Measurements from ENCODE around the gene TOR3A. TPM values are rescaled to one million over a fixed set of nuclear protein-coding genes. Genes with fewer than 3 reads are reported as not detected.

Gene TOR3A
- total RNA-seq, 3 donors from 2014 or later, result 22.8 to 28.1 (median 25.3) TPM

DNA sequence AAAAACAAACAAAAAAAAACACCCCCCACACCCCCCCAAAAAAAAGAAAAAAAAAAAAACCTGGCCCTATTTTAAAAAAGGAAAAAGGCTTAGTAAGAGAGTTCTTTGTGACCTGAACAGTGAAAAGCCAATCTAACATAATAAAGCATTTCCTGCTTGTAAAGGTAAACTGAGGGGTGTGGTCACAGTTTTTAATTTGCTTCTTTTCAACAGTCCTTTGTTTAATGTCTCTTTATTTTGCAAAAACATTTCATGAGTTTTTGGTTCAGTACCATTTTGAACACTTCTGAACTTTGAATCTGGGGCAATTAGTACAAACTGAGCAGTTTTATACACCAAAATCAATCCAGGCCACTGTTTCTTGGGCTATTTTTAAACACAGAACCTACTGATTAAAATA is 37.6 kb downstream of the TOR3A start:
- DNase-seq, result no peak
- Histone ChIP-seq H3K9me3 (no peaks in the 10 kb centered on the region), H3K4me3 (no peak overlapping the region), H3K36me3 (ENCODE audit: low read depth) (no peaks in the 10 kb centered on the region), H3K4me1 (ENCODE audit: low read depth) (peaks cover 7% of the 10 kb centered on the region)
- TF ChIP-seq, protein P1, sequence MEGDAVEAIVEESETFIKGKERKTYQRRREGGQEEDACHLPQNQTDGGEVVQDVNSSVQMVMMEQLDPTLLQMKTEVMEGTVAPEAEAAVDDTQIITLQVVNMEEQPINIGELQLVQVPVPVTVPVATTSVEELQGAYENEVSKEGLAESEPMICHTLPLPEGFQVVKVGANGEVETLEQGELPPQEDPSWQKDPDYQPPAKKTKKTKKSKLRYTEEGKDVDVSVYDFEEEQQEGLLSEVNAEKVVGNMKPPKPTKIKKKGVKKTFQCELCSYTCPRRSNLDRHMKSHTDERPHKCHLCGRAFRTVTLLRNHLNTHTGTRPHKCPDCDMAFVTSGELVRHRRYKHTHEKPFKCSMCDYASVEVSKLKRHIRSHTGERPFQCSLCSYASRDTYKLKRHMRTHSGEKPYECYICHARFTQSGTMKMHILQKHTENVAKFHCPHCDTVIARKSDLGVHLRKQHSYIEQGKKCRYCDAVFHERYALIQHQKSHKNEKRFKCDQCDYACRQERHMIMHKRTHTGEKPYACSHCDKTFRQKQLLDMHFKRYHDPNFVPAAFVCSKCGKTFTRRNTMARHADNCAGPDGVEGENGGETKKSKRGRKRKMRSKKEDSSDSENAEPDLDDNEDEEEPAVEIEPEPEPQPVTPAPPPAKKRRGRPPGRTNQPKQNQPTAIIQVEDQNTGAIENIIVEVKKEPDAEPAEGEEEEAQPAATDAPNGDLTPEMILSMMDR (IDR thresholded peaks at IDR 0.05), result no peak
- peak; percentile 55 for ATAC-seq
- intact Hi-C loops (cut with DNase I, micrococcal nuclease), result no loop called here

DNA sequence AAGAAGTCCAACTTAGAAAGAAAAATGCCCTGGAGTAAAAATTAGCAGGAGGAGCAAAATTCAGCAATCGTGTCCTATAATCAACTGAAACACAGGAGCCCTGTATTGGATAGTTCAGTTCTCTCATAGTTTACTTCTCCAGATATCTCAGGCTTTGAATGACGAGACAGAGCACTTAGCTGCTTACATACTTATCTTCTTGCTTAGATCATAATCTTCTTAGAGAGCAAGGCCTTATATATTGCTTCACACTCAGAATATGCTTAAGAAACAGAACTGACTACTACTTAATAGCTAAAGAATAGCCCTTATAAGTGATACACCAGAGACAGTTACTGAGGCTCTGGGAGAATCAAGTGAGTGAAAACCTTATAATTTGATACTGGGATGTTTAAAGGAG is 38.9 kb downstream of the TOR3A start:
- TF ChIP-seq, protein P1 (IDR thresholded peaks at IDR 0.05), result no peak
- H3K36me3 ChIP-seq (ENCODE audit: low read depth), result no peaks in the 10 kb centered on the region

DNA sequence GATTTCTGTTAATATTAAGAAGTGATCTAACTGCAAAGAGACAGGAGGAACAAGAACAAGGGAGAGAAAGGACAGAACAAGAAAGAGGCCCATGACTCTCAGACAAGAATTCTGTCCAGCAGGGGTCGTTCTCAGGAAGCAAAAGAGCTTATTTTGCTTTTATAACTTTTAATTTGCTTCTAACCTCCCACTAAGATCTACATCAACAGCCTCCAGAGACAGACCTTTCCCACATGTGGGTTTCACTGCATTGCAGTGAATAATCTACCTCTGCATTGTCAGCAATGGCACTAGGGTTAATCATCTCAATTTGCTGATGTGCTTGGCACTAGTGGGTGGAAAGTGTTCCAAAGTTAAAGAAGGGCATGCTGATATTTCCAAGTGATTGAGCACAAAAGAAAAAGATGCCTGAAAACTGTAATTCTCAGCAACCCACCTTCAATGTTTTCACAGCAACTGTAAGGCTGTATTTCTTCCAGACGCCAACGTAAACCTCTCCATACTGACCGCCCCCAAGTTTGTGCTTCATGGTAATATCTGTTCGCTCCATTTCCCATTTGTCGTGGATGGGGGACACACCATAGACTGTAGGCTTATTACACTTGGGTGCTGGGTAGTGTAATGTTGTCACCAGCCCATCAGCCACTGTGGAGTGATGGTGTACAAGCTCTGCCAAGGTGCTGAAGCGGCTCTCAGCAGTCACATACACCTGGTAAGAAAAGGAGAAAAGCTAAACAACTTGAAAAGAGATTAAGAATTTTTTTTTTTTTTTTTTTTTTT is 39.5 kb downstream of the TOR3A start:
- intact Hi-C loops (cut with DNase I, micrococcal nuclease), result loop anchor here in 1 of 2 donors (10.0 kb wide), 1 partner anchor 73 kb away; no protein-coding TSS in a partner anchor
- ATAC-seq (peak; percentile 58), DNase-seq (peak in 1 of 3 donors; percentile 83)
- H3K4me1 ChIP-seq (ENCODE audit: low read depth), result peaks cover 7% of the 10 kb centered on the region
- TF ChIP-seq, protein P1 (IDR thresholded peaks at IDR 0.05), result no peak
- no peaks in the 10 kb centered on the region for H3K9me3 ChIP-seq
- no peak overlapping the region for H3K4me3 ChIP-seq
- no peaks in the 10 kb centered on the region for H3K36me3 ChIP-seq (ENCODE audit: low read depth)

More for the DNA sequence above, 38.9 kb downstream of the TOR3A start:
- Histone ChIP-seq H3K4me1 (ENCODE audit: low read depth) (peaks cover 7% of the 10 kb centered on the region), H3K9me3 (no peaks in the 10 kb centered on the region), H3K4me3 (no peak overlapping the region)
- intact Hi-C loops (cut with DNase I, micrococcal nuclease), result loop anchor here in 1 of 2 donors (10.0 kb wide), 1 partner anchor 74 kb away; no protein-coding TSS in a partner anchor
- DNase-seq, result no peak
- no peak for ATAC-seq

DNA sequence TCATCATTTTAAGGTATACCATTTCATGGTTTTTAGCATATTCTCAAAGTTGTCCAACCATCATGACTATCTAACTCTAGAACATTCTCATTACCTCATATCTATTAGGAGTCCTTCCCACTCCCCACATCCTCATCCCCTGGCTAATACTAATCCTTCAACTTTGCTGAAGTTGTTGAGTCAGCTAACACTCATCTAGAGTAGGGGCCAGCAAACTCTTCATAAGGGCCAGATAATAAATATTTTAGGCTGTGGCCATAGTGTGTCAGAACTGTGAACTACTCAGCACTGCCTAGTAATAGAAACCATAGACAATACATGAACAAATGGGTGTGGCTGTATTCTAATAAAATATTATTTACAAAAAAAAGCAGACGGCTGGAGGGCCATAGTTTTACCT is 43.0 kb downstream of the TOR3A start:
- TF ChIP-seq, protein P1 (IDR thresholded peaks at IDR 0.05), result no peak
- intact Hi-C loops (cut with DNase I, micrococcal nuclease), result loop anchor here in 1 of 2 donors (10.0 kb wide), 1 partner anchor 70 kb away; no protein-coding TSS in a partner anchor
- ATAC-seq, result no peak

DNA sequence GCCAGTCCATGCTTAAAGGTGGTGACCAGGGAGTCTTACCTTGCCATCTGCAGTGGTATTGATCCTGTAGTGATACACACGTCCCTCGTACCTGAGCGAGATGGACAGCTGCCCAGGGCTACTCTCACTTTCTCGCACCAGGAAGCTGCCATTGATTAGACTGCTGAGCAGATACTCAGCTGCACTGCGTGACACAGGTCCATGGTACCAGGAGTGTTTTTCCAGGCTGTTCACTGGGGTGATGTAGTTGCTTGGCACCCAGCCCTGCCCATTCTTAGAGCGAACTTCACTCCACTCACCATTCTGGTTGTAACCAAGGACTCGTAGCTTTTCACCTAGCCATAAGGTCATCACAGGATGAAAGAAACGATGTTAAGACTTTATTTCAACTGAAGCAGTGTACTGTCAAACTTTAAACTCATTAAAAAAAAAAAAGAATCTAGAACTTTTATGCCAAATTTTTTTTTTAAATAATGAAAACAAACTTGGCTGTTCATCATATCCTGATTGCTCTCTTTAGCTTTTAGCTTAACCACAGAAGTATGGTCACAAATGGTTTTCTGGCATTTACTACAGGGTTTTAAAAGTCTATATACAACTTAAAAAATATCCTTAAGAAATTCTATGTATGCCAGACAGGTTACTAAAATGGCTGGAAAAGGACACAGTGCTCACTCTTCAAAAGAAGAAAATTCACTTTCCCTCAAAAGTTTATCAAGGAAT is 44.6 kb downstream of the TOR3A start:
- Histone ChIP-seq H3K4me1 (ENCODE audit: low read depth) (no peaks in the 10 kb centered on the region), H3K36me3 (ENCODE audit: low read depth) (no peaks in the 10 kb centered on the region), H3K9me3 (no peaks in the 10 kb centered on the region), H3K4me3 (no peak overlapping the region)
- DNase-seq (no peak), ATAC-seq (no peak)
- intact Hi-C loops (cut with DNase I, micrococcal nuclease), result loop anchor here in 1 of 2 donors (10.0 kb wide), 1 partner anchor 68 kb away; no protein-coding TSS in a partner anchor
- TF ChIP-seq, protein P1 (IDR thresholded peaks at IDR 0.05), result no peak

More for the DNA sequence above, 43.0 kb downstream of the TOR3A start:
- peaks cover under 1% of the 10 kb centered on the region for H3K4me1 ChIP-seq (ENCODE audit: low read depth)
- H3K4me3 ChIP-seq, result no peak overlapping the region
- no peak for DNase-seq
- H3K9me3 ChIP-seq, result no peaks in the 10 kb centered on the region
- no peaks in the 10 kb centered on the region for H3K36me3 ChIP-seq (ENCODE audit: low read depth)
